ENCODE results near the gene CCNJL.

GRCh38 chr5:160280384-160281095 lies 31.8 kb downstream of the CCNJL start:
- TF ChIP-seq MYC (IDR thresholded peaks at IDR 0.05; ENCODE audit: low read depth, low read length) = no peak
- no peak for TF ChIP-seq CTCF (IDR thresholded peaks at IDR 0.05; ENCODE audit: low read depth, low read length)
- no peak for TF ChIP-seq POLR2A (IDR thresholded peaks at IDR 0.05; ENCODE audit: extremely low read depth, insufficient read length)

Measured in NB4 (cell line).